ENCODE data around the gene CNTN4.

CNTN4 gene

GRCh38 chr3:2823437-2824211 lies 725.0 kb downstream of the CNTN4 start:
- no peak for DNase-seq

GRCh38 chr3:2826036-2826435 lies 727.4 kb downstream of the CNTN4 start:
- no peak for DNase-seq

GRCh38 chr3:2826453-2826852 lies 727.8 kb downstream of the CNTN4 start:
- DNase-seq = no peak

GRCh38 chr3:2837239-2837638 lies 738.6 kb downstream of the CNTN4 start:
- no peak for DNase-seq

GRCh38 chr3:2837910-2838309 lies 739.2 kb downstream of the CNTN4 start:
- DNase-seq = no peak

GRCh38 chr3:2838546-2839157 lies 740.0 kb downstream of the CNTN4 start:
- no peak for DNase-seq

GRCh38 chr3:2839876-2840275 lies 741.2 kb downstream of the CNTN4 start:
- DNase-seq = no peak

GRCh38 chr3:2847062-2847841 lies 748.6 kb downstream of the CNTN4 start:
- no peak for DNase-seq

- no peak for DNase-seq
Measured at GRCh38 chr3:2849092-2849491, 750.4 kb downstream of the CNTN4 start.

GRCh38 chr3:2850701-2851100 lies 752.0 kb downstream of the CNTN4 start:
- DNase-seq = no peak

GRCh38 chr3:2851361-2851760 lies 752.7 kb downstream of the CNTN4 start:
- no peak for DNase-seq

GRCh38 chr3:2851835-2852234 lies 753.2 kb downstream of the CNTN4 start:
- DNase-seq = no peak

- DNase-seq = no peak
Measured at GRCh38 chr3:2853651-2854050, 755.0 kb downstream of the CNTN4 start.

- no peak for DNase-seq
Measured at GRCh38 chr3:2856138-2857133, 757.8 kb downstream of the CNTN4 start.

GRCh38 chr3:2860626-2861025 lies 762.0 kb downstream of the CNTN4 start:
- DNase-seq = no peak

- no peak for DNase-seq
Measured at GRCh38 chr3:2861120-2861519, 762.5 kb downstream of the CNTN4 start.

- DNase-seq = no peak
Measured at GRCh38 chr3:2861920-2862319, 763.3 kb downstream of the CNTN4 start.

GRCh38 chr3:2862366-2862765 lies 763.7 kb downstream of the CNTN4 start:
- DNase-seq = no peak

- no peak for DNase-seq
Measured at GRCh38 chr3:2863127-2863526, 764.5 kb downstream of the CNTN4 start.

GRCh38 chr3:2869905-2870304 lies 771.2 kb downstream of the CNTN4 start:
- DNase-seq = no peak

GRCh38 chr3:2870724-2871333 lies 772.2 kb downstream of the CNTN4 start:
- DNase-seq = no peak

GRCh38 chr3:2872884-2873283 lies 774.2 kb downstream of the CNTN4 start:
- DNase-seq = no peak

Measured in activated CD4-positive, alpha-beta T cell treated with anti-CD3 and anti-CD28 coated beads, Interleukin-2, Interleukin-6, amounts not matched to agents 100 ng/mL and 50 ng/mL, durations not matched to agents 16 hours and 8 hours (primary cell).